GM11168 (cell line): ENCODE measurements around the gene TMEM131L.
"Not testable (repeated sequence)": the region's sequence is repeated elsewhere in the genome, so short reads cannot be mapped to it uniquely, and the experiment has no call there.

Experiments used
- in situ Hi-C: fragments of 300-500 bp; cut with MboI; formaldehyde crosslinking; loops from one replicate; pipeline ENCODE4 v1.12.0; 2022; ENCODE audit warnings: low sequenced_read_pairs; ENCODE audit not compliant: unreplicated experiment

Gene TMEM131L

DNA sequence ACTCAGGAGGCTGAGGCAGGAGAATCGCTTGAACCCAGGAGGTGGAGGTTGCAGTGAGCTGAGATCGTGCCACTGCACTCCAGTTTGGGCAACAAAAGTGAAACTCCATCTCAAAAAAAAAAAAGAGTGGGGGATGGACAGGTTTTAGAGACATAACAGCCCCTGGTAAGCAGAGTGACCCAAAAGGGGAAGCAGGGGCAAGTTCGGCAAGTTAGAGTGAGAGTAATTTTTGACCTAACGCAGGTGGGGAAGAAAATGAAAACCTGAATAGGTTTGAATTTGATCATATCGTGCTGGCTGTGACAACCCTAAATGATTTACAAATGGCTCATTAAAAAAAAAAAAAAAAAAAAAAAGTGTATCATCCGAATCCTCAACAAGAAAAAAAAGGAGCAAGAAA, 25.7 kb upstream of the TMEM131L start:
- in situ Hi-C loops: no loop called here

DNA sequence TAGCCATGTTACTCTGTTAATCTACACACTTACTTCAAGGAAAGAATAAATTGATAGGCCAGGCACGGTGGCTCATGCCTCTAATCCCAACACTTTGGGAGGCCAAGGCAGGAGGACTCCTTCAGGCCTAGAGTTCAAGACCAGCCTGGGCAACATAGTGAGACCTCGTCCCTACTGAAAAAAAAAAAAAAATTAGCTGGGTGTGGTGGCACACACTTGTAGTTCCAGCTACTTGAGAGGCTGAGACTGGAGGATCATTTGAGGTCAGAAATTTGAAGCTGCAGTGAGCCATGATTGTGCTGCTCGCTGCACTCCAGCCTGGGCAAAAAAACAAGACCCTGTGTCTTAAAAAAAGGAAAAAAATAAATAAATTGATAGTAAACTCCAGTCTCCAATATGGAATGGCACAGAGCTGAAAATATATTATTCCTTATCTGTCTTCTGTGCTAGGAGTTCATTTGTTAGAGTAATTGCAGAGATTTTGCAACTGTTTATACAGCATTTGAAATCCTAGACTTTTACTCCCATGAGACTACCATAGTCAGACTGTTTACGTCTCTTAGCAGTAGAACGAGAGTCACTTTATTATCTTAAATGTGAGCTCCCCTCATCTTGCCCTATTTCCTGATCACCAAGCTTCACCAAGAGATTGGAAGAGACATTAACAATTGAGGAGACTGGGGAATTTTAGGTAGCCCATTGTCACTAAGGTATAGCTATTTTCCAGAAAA, 18.8 kb upstream of the TMEM131L start:
- in situ Hi-C loops: no loop called here

DNA sequence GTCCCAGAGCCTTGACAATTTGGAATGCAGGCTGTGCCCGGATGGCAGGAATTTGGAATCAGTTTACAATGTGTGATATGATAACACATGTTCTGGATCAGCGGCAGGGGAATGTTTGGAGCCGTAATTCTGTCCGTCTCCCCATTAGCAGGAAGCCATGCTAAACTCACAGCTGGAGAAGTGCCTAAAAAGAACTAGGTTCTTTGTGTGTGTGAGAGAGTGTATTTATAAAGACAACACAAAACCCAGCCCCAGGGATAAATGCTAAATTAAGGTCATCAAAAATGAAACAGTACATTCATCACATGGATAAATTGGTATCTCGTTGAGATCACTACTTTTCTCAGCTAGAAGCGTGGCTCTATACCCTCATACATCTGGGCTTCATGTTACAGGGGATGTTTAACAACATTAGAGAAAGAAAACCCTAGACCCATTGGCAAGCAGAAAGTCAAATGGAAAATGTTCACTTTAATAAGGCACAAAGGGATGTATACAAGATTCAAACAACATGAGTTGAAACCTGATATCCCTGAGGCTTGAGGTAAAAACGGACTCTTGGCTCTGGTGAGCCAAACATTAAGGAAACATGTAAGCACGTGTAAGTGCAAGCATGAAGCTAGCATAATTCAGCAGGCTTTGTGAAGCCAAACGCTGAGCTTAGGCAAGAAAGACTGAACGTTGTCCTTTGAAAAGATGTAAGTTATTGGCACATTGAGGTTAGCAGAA, 18.0 kb upstream of the TMEM131L start:
- in situ Hi-C loops: no loop called here

DNA sequence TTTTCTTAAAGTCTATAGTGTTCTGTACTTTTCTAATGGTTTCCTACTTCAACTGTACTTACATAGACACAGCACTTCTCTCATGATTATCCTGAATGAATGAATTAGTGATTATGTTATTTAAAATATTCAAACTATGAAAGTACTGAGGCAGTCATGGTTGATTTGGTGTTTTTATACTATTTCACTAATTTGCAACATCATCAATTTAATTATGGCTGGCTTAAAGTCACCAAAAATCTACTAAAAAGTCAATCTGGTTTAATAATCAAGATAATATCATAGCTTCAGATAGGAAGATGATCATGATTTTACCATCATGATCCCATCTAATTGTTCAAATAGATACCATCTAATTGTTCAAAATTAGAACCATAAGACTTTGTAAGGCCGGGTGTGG, 16.8 kb upstream of the TMEM131L start:
- in situ Hi-C loops: no loop called here

DNA sequence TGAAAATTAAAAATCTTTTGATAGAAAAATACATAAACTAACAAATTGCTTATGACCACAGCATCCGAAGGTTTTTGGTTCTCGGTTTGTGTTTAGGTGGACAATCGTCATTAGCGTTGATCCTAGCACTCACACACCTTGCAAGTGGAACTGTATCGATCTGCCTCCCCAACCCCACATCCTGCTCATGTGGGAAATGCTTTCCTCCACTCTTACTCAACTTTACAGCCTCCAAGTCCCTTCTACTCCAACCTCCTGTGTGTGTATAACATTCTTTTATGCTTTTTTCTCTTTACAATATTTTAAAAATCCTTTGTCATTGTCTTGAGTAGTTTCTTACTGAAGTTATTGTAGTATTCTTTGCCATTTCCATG, 15.6 kb upstream of the TMEM131L start:
- in situ Hi-C loops: no loop called here

DNA sequence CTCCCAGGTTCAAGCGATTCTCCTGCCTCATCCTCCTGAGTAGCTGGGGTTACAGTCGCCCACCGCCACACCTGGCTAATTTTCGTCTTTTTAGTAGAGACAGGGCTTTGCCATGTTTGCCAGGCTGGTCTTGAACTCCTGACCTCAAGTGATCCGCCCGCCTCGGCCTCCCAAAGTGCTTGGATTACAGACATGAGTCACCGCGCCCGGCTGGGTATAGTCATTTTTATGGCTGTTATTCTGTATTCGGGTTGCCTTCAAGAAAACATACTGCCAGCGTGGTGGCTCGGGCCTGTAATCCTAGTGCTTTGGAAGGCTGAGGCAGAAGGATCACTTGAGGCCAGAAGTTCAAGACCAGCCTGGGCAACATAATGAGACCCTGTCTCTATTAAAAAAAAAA, 15.0 kb upstream of the TMEM131L start:
- in situ Hi-C loops: not testable (repeated sequence)

DNA sequence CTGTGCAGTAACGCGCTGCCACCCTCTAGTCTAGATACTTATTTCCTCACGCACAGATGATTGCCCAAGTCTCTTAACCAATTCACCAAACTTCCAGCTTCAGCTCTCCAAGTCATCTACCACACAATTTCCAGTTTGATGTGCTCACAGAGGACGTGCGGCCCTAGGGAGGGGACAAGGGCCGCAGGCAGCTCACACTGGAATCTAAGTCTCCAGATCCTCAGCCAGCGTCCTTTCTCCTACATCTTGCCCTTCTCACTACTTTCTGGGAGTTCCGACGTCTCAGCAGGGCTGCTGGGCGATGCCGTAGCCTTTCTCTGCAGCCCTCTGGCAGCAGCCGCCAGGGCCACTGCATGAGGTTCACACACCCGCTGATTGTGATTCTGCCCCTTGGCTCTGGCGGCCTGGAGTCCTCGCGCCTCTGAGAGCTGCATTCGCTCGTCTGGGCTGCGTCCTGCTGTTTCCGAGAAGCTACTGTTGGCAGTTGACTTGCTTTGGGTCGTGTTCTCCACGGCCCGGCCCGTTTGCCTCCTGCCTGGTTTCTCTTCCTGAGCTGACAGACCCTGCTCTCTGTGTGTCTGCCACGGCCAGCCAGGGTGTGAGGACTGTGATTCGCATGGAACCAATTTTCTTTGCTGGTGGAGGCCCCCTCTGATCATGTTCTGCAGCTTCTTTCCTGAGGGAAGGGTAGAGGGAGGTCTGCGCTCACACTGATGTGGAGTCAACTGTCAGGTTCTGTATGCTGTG, 14.1 kb upstream of the TMEM131L start:
- in situ Hi-C loops: no loop called here

DNA sequence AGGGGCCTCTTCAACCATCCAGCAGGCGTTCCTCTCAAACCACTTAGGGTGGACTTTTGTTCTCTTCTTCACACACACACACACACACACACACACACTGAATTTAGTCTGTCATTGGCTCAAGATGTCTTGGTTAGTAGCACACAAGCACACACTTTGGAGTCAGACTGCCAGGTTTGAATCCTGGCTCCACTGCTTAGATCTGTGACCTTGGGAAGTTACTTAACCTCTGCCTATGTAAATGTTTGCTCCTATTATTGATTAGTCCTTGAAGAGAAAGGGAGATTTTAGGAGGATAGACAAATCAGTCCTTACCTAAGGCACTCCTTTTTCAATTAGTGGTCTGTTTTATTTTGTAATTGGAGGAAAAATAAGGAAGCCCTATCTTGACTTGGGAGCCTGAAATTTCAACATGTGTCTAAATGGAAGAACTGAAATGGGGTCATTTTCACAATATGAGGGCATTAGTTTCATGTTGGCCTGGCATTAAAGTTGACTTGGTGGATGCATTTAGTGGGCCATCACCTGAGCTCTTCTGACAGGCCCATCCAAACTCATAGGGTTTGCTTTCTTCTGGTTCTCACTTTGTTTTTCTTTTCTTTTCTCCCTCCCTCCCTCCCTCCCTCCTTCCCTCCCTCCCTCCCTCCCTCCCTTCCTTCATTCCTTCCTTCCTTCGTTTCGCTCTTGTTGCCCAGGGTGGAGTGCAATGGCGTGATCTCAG, 13.3 kb upstream of the TMEM131L start:
- in situ Hi-C loops: no loop called here

DNA sequence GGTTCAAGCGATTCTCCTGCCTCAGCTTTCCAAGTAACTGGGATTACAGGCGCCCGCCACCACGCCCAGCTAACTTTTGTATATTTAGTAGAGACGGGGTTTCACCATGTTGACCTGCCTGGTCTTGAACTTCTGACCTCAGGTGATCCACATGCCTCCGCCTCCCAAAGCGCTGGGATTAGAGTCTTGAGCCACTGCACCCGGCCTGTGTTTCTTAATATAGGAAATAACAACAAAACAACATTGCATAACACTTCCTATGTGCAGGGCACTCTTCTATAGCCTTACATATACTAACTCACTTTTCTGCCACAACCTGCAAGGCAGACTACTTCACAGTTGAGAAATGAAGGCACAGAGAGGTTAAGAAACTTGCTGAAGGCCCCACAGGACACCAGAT, 12.8 kb upstream of the TMEM131L start:
- in situ Hi-C loops: no loop called here

DNA sequence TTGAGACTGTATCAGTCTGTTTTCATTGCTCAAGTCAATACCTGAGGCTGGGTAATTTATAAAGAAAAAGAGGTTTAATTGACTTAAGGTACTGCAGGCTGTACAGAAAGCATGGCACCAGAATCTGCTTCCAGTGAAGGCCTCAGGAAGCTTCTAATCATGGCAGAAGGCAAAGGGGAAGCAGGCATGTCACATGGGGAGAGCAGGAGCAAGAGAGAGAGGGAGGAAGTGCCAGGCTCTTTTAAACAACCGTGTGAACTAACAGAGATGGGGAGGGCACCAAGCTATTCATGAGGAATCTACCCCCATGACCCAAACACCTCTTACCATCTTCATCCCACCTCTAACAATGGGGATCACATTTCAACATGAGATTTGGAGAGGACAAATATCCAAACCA, 7.2 kb upstream of the TMEM131L start:
- in situ Hi-C loops: no loop called here

DNA sequence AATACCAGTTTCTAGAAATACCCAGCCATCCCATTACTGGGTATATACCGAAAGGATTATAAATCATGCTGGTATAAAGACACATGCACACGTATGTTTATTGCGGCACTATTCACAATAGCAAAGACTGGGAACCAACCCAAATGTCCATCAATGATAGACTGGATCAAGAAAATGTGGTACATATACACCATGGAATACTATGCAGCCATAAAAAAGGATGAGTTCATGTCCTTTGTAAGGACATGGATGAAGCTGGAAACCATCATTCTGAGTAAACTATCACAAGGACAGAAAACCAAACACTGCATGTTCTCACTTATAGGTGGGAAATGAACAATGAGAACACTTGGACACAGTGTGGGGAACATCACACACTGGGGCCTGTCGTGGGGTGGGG, 4.6 kb upstream of the TMEM131L start:
- in situ Hi-C loops: not testable (repeated sequence)

DNA sequence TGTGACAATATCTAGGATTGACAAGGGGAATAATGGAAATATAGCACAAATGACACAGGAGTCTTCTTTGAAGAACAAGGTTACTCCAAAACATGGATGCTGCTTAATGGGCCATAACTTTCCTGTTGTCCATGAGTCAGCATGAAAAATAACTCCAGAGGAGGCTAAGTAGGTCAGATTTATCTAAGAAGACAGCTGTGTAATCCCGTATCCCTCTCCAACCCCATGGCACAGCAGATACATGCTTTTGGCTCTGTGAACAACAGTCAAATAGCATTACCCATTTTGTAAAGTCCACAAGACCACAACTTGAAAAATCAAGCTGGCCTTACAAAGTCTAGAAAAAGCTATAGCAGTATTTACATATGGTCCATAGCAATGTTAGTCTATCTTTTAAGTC, 2.1 kb upstream of the TMEM131L start:
- in situ Hi-C loops: no loop called here

DNA sequence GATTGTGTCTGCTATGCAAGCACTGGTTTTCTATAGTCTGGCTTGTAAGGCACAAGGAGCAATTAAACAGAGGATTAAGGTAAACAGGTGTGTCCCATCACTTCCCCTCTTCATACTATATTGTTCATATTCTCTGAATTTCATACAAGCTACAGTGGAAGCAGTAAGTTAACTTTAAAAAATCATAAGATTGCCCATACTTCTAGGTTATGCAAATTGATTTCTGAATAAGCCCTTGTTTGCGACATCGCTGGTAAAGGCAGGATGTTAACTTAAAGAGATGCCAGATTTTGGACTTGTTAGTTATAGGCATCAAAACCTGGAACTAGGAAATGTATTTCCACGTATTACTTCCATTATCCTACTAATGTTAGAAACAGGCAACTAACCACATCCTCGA, 1.0 kb upstream of the TMEM131L start:
- in situ Hi-C loops: no loop called here

DNA sequence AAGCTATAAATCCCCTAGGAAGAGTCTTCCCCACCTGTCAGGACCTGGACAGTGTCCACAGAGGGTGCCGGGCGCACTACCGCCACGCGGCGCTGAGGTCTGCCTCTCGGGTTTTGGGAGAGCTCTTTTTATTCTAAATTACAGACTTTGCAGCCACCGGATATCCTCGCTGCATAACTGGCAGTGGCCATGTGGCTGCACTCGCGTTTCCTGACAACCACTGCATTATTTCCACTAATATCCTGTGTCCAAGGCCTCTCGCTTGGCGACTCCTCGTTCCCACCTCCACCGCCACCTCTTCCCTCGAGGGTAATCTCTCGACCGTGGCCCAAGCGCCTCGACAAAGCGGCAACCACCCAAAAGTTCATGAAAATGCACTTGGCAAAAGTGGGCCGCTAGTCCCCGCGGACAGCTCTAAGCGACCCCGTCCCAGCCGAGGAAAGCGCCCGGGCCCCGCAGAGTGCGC, 512 bp upstream of the TMEM131L start:
- in situ Hi-C loops: no loop called here

DNA sequence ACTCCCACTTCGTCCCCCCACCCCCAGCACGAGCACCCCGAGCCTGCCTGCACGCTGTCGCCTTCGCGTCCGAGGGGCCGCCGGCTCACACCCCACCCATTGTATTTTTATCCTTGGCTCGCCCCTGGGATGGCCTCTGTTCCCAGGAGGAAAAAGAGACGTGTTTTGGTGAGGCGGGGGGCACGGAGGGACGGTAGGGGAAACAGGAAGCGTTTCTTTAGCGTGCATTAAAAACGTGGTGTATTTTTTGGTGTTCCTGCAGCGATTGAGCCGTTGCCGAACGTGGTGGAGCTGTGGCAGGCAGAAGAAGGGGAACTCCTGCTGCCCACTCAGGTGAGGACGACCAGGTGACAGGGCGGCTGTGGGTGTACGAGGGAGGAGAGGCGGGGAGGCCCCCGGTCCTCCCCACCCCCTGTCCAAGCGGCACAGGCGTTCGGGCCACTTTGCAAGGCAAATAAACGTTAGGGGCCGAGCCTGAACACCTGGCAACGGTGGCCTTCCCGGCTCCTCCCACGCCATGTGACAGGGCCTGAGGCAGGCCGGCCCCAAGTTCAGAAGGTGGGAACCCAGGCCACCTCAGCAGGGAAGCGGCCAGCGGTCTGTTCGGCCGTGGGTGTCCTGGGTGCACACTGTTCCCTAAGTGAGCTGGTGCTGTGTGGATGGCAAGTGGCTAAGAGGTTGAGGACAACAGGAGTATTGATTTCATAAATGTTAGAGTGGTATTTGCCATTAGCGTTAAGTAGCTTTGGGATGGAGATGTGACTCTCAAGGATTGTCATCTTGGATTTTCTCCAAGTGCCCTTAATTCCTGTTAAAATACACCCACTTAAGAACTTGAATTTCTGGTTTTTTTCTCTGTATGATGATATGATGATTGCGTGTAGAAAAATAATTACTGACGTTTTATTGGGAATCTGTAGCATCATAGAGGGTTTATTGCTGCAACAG, 1.1 kb downstream of the TMEM131L start:
- in situ Hi-C loops: no loop called here

DNA sequence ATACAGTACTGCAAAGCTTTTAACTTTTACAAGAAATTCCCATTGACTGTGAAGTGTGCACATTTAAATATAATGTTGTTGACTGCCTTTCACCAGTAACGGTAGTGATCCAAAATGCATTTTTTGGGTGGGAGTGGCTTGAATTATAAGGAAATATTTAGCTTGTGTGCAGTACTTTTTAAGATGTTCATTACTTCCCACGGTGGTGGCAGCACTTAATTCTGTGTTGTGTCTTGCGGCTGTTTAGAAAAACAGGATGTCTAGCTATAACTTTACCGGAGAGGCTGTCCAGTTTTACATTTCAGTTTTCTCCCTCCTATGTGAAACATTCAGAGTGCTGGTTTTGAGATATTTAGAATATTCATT, 1.7 kb downstream of the TMEM131L start:
- in situ Hi-C loops: no loop called here

DNA sequence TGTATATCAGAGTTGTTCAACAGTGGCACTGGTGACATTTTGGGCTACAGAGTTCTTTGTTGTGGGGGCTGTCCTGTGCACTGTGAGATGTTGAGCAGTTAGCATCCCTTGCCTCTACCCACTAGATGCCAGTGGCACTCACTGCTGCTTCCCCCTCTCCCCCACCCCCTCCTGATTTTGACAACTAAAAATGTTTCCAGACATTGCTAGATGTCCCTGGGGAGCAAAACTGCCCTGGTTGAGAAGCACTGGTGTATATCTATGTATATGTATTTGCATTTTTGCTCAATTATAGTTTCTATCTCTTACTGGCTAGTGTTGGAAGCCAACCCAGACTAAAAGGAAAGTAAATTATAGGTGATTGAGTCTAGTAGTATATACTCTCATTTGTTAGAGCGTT, 2.4 kb downstream of the TMEM131L start:
- in situ Hi-C loops: no loop called here

DNA sequence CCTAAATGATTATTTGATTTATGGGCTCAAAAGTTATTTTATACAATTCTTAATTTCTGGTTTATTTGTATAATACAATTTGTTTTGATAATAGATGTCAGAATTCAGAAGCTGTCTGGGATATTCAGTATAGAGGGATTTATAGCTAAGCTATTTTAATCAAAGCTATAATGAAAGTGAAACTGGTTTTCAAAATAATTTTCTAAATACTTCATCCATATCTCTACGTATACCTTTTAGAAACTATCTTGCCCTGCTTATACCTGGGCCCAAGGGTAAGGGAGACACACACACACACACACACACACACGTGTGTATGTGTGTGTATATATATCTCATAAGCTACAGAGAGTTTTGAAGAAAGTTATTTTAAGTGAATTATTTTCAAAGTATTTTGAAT, 2.9 kb downstream of the TMEM131L start:
- in situ Hi-C loops: no loop called here

DNA sequence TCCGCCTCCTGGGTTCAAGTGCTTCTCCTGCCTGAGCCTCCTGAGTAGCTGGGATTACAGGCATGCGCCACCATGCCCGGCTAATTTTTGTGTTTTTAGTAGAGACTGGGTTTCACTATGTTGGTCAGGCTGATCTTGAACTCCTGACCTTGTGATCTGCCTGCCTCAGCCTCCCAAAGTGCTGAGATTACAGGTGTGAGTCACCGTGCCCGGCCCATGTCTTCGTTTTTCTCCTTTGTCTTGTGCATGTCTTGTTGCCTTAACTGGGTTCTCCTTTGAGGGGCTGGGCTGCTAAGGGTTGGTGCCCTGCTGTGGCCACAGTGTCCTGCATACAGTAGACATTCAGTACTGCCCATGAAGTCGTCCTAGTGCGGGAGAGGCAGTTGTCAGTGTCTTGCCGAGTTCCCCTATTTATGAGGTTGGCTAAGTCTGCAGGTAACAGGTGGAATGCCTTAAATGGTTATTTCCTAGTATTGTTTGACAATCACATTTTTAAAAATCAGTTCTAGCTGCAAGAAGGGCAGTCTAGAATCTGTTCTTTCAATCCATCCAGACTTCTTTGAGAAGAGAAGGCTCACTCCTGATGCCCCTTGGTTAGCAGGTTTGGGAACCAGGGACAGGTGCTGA, 5.0 kb downstream of the TMEM131L start:
- in situ Hi-C loops: not testable (repeated sequence)
